Measurements from ENCODE around the gene CDC42EP2. TPM values are rescaled to one million over a fixed set of nuclear protein-coding genes. Genes with fewer than 3 reads are reported as not detected.

The CDC42EP2 gene
- total and polyA plus RNA-seq, 2 of the 13 experiments (the other 11 are each of a cell fraction or from before 2014, with no cell fraction given): 2.3 to 7.1 TPM

DNA sequence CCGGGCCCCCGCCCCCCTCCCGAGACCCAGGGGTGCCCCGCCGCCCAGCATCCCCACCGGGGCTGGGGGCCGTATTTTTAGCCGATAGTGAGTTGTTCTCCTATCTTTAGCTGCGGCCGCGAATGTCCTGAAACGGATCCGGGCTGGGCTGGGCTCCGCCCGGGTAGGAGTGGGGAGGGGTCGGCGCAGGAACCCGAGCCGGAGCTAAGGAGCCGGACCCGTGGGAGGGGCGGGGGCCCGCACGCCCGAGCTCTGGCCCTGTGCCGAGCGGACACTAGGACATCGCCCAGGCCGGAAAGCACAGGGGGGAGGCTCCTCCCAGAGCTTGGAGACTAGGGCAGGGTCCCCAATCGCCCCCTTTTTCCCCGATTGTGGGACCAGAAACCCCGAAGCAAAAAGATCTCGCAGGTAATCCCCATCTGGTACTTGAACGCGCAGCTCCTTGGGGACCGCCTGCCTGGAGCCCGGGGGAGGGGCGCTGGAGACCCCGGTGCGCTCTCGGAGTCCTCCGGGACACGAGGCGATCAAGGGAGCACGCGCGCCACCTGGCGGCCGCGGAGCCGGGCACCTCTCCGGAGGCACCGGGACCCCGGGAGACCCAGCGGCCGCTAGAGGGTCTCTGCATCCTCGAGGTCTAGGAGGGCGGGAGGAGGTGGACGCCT is 669 bp downstream of the CDC42EP2 start (continued):
- TF ChIP-seq MAFG (CRISPR knock-in tag; IDR thresholded peaks at IDR 0.05) (no peak), HCFC1 (IDR thresholded peaks at IDR 0.05; ENCODE audit: low read depth, low read length) (no peak), SRY (CRISPR knock-in tag; IDR thresholded peaks at IDR 0.05) (no peak), ZNF160 (CRISPR knock-in tag; IDR thresholded peaks at IDR 0.05) (no peak; the same call in 1 of the 2 replicates), SCMH1 (CRISPR knock-in tag; IDR thresholded peaks at IDR 0.05; ENCODE audit: borderline replicate concordance) (no peak), ZNF614 (CRISPR knock-in tag; IDR thresholded peaks at IDR 0.05; ENCODE audit: borderline replicate concordance) (peak; percentile 76; the same call in 1 of the 2 replicates), RFX5 (IDR thresholded peaks at IDR 0.05; ENCODE audit: low read depth, low read length) (no peak), ETV6 (CRISPR knock-in tag; conservative IDR thresholded peaks at IDR 0.05) (no peak), ELF3 (CRISPR knock-in tag; IDR thresholded peaks at IDR 0.05) (0 out of 2 replicates have a peak, but pooled peaks have one; percentile 52), ZNF121 (CRISPR knock-in tag; IDR thresholded peaks at IDR 0.05) (no peak), ATF7 (IDR thresholded peaks at IDR 0.05) (no peak), ATF7 (CRISPR knock-in tag; IDR thresholded peaks at IDR 0.05) (no peak), RORA (CRISPR knock-in tag; IDR thresholded peaks at IDR 0.05) (no peak), POLR2AphosphoS2 (IDR thresholded peaks at IDR 0.05; ENCODE audit: low read depth, low read length) (no peak), GATAD2A (CRISPR knock-in tag; IDR thresholded peaks at IDR 0.05) (peak; percentile 73), ZNF878 (CRISPR knock-in tag; IDR thresholded peaks at IDR 0.05) (peak; percentile 54; the same call in 1 of the 2 replicates), MLLT10 (CRISPR knock-in tag; IDR thresholded peaks at IDR 0.05) (no peak), ZNF510 (CRISPR knock-in tag; IDR thresholded peaks at IDR 0.05; ENCODE audit: low read depth) (no peak), FIP1L1 (IDR thresholded peaks at IDR 0.05; ENCODE audit: borderline replicate concordance, insufficient read depth, low read depth, low read length) (no peak), ZNF253 (CRISPR knock-in tag; IDR thresholded peaks at IDR 0.05; ENCODE audit: borderline replicate concordance) (peak; percentile 34; the same call in 1 of the 2 replicates), ZSCAN22 (CRISPR knock-in tag; IDR thresholded peaks at IDR 0.05) (no peak), ZNF335 (CRISPR knock-in tag; IDR thresholded peaks at IDR 0.05) (no peak), RFXANK (CRISPR knock-in tag; IDR thresholded peaks at IDR 0.05) (no peak), ZBTB42 (CRISPR knock-in tag; IDR thresholded peaks at IDR 0.05) (no peak), GABPA (IDR thresholded peaks at IDR 0.05; ENCODE audit: low read depth, low read length) (no peak), GABPA (CRISPR knock-in tag; IDR thresholded peaks at IDR 0.05; ENCODE audit: low read depth) (no peak)
- TF ChIP-seq, protein P1, sequence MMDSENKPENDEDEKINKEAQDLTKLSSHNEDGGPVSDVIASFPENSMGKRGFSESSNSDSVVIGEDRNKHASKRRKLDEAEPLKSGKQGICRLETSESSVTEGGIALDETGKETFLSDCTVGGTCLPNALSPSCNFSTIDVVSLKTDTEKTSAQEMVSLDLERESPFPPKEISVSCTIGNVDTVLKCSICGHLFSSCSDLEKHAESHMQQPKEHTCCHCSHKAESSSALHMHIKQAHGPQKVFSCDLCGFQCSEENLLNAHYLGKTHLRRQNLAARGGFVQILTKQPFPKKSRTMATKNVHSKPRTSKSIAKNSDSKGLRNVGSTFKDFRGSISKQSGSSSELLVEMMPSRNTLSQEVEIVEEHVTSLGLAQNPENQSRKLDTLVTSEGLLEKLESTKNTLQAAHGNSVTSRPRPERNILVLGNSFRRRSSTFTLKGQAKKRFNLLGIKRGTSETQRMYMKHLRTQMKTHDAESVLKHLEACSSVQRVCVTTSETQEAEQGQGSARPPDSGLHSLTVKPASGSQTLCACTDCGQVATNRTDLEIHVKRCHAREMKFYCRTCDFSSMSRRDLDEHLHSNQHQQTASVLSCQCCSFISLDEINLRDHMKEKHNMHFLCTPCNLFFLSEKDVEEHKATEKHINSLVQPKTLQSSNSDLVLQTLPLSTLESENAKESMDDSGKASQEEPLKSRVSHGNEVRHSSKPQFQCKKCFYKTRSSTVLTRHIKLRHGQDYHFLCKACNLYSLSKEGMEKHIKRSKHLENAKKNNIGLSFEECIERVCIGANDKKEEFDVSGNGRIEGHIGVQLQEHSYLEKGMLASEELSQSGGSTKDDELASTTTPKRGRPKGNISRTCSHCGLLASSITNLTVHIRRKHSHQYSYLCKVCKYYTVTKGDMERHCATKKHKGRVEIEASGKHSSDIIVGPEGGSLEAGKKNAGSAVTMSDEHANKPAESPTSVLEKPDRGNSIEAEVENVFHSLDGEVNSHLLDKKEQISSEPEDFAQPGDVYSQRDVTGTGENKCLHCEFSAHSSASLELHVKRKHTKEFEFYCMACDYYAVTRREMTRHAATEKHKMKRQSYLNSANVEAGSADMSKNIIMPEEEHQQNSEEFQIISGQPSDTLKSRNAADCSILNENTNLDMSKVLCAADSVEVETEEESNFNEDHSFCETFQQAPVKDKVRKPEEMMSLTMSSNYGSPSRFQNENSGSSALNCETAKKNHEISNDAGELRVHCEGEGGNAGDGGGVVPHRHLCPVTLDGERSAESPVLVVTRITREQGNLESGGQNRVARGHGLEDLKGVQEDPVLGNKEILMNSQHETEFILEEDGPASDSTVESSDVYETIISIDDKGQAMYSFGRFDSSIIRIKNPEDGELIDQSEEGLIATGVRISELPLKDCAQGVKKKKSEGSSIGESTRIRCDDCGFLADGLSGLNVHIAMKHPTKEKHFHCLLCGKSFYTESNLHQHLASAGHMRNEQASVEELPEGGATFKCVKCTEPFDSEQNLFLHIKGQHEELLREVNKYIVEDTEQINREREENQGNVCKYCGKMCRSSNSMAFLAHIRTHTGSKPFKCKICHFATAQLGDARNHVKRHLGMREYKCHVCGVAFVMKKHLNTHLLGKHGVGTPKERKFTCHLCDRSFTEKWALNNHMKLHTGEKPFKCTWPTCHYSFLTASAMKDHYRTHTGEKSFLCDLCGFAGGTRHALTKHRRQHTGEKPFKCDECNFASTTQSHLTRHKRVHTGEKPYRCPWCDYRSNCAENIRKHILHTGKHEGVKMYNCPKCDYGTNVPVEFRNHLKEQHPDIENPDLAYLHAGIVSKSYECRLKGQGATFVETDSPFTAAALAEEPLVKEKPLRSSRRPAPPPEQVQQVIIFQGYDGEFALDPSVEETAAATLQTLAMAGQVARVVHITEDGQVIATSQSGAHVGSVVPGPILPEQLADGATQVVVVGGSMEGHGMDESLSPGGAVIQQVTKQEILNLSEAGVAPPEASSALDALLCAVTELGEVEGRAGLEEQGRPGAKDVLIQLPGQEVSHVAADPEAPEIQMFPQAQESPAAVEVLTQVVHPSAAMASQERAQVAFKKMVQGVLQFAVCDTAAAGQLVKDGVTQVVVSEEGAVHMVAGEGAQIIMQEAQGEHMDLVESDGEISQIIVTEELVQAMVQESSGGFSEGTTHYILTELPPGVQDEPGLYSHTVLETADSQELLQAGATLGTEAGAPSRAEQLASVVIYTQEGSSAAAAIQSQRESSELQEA (CRISPR knock-in tag; IDR thresholded peaks at IDR 0.05; ENCODE audit: not compliant biosample characterization): no peak
